PC-9 (cell line): ENCODE data around the gene APIP. TPM values are rescaled to one million over a fixed set of nuclear protein-coding genes. Genes with fewer than 3 reads are reported as not detected.

ENCODE experiments used
- BruUV-seq: library from RNA; stranded (reverse); fragments of 400-500 nt; replicated peaks from 2 replicates; lab custom pipeline; 2021; lab: Mats Ljungman, UMichigan
- CTCF ChIA-PET: fragments of 300-600 bp; sonication (Branson Sonifier 250); formaldehyde crosslinking; loops from one replicate; lab custom pipeline; 2022; ENCODE audit warnings: antibody characterized with exemption; lab: Charles Lee
- POLR2A ChIA-PET: fragments of 300-600 bp; sonication (Branson Sonifier 250); formaldehyde crosslinking; loops from one replicate; lab custom pipeline; 2022; ENCODE audit warnings: antibody characterized with exemption; ENCODE audit not compliant: unreplicated experiment; lab: Charles Lee
- DNase-seq, 2 experiments: peaks; one replicate each; pipeline versions ENCODE4 v3.0.0 to v3.0.0-alpha.2; 2015 to 2022; ENCODE audit warnings: mixed read lengths in 1 of 2
- H2AFZ ChIP-seq: fragments of 200-600 bp; sonication (generic); 2 replicates; pipeline ENCODE4 v1.8.1; 2017; ENCODE audit warnings: antibody characterized with exemption
- H3F3A ChIP-seq: fragments of 200-600 bp; sonication (generic); 2 replicates; pipeline ENCODE4 v1.8.1; 2017; ENCODE audit warnings: antibody characterized with exemption, mild to moderate bottlenecking, low read depth; ENCODE audit not compliant: insufficient read depth
- H3K27ac ChIP-seq: fragments of 200-600 bp; sonication (generic); 2 replicates; pipeline ENCODE4 v1.6.1; 2016; ENCODE audit warnings: mixed run types
- H3K27me3 ChIP-seq: fragments of 200-600 bp; sonication (generic); 2 replicates; pipeline ENCODE4 v1.6.1; 2016; ENCODE audit warnings: low read depth, mixed run types; ENCODE audit not compliant: insufficient read depth
- H3K36me3 ChIP-seq: fragments of 200-600 bp; sonication (generic); 2 replicates; pipeline ENCODE4 v1.6.1; 2016; ENCODE audit warnings: low read depth, mixed run types
- H3K4me1 ChIP-seq: fragments of 200-600 bp; sonication (generic); replicated peaks from 2 replicates; pipeline ENCODE4 v1.6.1; 2016; ENCODE audit warnings: mixed run types; ENCODE audit not compliant: insufficient read depth
- H3K4me2 ChIP-seq: fragments of 200-600 bp; sonication (generic); 2 replicates; pipeline ENCODE4 v1.6.1; 2017; ENCODE audit warnings: mixed run types
- H3K4me3 ChIP-seq: fragments of 200-600 bp; sonication (generic); 2 replicates; pipeline ENCODE4 v1.6.1; 2016; ENCODE audit warnings: mixed run types
- H3K79me2 ChIP-seq: fragments of 200-600 bp; sonication (generic); 2 replicates; pipeline ENCODE4 v1.6.1; 2017; ENCODE audit warnings: low read depth, mixed run types
- H3K9me2 ChIP-seq: fragments of 200-600 bp; sonication (generic); 2 replicates; pipeline ENCODE4 v1.8.1; 2017; ENCODE audit warnings: mild to moderate bottlenecking; ENCODE audit not compliant: insufficient read depth
- H3K9me3 ChIP-seq: fragments of 200-600 bp; sonication (generic); 2 replicates; pipeline ENCODE4 v1.8.1; 2016; ENCODE audit warnings: low read depth; ENCODE audit not compliant: insufficient read depth
- H4K20me1 ChIP-seq: fragments of 200-600 bp; sonication (generic); 2 replicates; pipeline ENCODE4 v1.8.1; 2017; ENCODE audit not compliant: insufficient read depth
- EZH2 ChIP-seq: fragments of 200-600 bp; sonication (generic); IDR thresholded peaks from 2 replicates; pipeline ENCODE4 v1.8.0; 2017; ENCODE audit warnings: antibody characterized with exemption, low read depth
- intact Hi-C: fragments of 100-400 bp; cut with micrococcal nuclease; formaldehyde crosslinking; loops from one replicate; pipeline ENCODE4 v1.10.0; 2022; ENCODE audit not compliant: unreplicated experiment
- total RNA-seq: library from RNA; stranded (reverse); gene quantifications from 2 replicates; pipeline ENCODE4 v1.2.3, GENCODE V29; 2021
- TF ChIP-seq, protein P1 (sequence below): fragments of 200-600 bp; sonication (generic); conservative IDR thresholded peaks from 2 replicates; pipeline ENCODE4 v1.6.1; 2017; ENCODE audit warnings: mixed run types, antibody characterized with exemption, mild to moderate bottlenecking, moderate library complexity

APIP gene
- total RNA-seq, 1 experiment from 2014 or later = 41.0 TPM

DNA sequence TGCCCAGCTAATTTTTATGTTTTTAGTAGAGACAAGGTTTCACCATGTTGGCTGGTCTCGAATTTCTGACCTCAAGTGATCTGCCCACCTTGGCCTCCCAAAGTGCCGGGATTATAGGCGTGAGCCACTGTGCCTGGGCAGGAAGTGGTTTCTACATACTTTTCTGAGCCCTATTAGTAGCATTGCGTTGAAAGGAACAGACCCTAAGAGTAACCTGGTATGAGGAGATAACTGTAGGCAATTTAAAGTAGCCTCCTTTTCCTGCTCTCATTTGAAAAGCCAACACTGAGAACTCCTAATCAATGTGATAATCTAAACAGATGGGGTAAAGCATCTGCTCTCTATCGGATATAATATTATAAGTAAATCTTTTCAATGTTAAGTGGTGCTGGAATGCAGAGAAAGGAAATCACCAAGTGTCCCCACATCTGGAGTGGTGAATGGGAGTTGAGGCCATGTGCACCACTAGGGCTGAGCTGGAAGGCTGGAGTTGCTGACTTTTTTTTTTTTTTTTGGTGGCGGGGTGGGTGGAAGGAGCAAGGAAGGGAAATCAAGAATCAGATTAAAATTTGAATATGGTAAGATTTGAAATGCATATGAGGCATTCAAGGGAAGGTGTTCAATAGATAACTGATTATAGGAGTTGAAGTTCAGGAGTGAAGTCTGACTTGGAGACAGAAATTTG, 20.9 kb upstream of the APIP start:
- H3K27me3 ChIP-seq = no peaks in the 10 kb centered on the region
- CTCF ChIA-PET = no interaction called here
- H2AFZ ChIP-seq = no peak overlapping the region
- DNase-seq = no peak
- intact Hi-C loops = no loop called here
- no peak overlapping the region for H3K27ac ChIP-seq
- no peaks in the 10 kb centered on the region for H3K9me2 ChIP-seq
- BruUV-seq = no TSS peak
- no peak overlapping the region for H3K4me3 ChIP-seq
- H3K4me2 ChIP-seq = no peak overlapping the region
- H3K36me3 ChIP-seq = peaks cover 7% of the 10 kb centered on the region; the same call in 1 of the 2 replicates
- no peaks in the 10 kb centered on the region; the same call in 1 of the 2 replicates for H3K79me2 ChIP-seq
- no peaks in the 10 kb centered on the region; the same call in 1 of the 2 replicates for H4K20me1 ChIP-seq
- TF ChIP-seq, protein P1, sequence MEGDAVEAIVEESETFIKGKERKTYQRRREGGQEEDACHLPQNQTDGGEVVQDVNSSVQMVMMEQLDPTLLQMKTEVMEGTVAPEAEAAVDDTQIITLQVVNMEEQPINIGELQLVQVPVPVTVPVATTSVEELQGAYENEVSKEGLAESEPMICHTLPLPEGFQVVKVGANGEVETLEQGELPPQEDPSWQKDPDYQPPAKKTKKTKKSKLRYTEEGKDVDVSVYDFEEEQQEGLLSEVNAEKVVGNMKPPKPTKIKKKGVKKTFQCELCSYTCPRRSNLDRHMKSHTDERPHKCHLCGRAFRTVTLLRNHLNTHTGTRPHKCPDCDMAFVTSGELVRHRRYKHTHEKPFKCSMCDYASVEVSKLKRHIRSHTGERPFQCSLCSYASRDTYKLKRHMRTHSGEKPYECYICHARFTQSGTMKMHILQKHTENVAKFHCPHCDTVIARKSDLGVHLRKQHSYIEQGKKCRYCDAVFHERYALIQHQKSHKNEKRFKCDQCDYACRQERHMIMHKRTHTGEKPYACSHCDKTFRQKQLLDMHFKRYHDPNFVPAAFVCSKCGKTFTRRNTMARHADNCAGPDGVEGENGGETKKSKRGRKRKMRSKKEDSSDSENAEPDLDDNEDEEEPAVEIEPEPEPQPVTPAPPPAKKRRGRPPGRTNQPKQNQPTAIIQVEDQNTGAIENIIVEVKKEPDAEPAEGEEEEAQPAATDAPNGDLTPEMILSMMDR = no peak
- TF ChIP-seq EZH2 = no peak
- POLR2A ChIA-PET = no interaction called here
- H3K9me3 ChIP-seq = no peaks in the 10 kb centered on the region
- no peaks in the 10 kb centered on the region for H3K4me1 ChIP-seq
- no peaks in the 10 kb centered on the region; the same call in 1 of the 2 replicates for H3F3A ChIP-seq

GRCh38 chr11:34929794-34930763, 13.9 kb upstream of the APIP start:
- peaks cover 60% of the 10 kb centered on the region for H3K79me2 ChIP-seq
- H3K4me3 ChIP-seq = no peak overlapping the region
- ChIA-PET POLR2A (no interaction called here), CTCF (interaction anchor here (0.6 kb wide), 1 partner anchor 235 kb away, joined by 3 read pairs; no protein-coding TSS in a partner anchor)
- peaks cover 8% of the 10 kb centered on the region; the same call in 1 of the 2 replicates for H3F3A ChIP-seq
- H3K4me2 ChIP-seq = no peak overlapping the region
- no peak overlapping the region for H2AFZ ChIP-seq
- peaks cover 13% of the 10 kb centered on the region for H3K4me1 ChIP-seq
- H3K9me2 ChIP-seq = no peaks in the 10 kb centered on the region; the same call in 1 of the 2 replicates
- H3K9me3 ChIP-seq = no peaks in the 10 kb centered on the region
- no peaks in the 10 kb centered on the region; the same call in 1 of the 2 replicates for H4K20me1 ChIP-seq
- TF ChIP-seq, protein P1 = no peak
- no peak for TF ChIP-seq EZH2
- peaks cover 27% of the 10 kb centered on the region; the same call in 1 of the 2 replicates for H3K36me3 ChIP-seq
- intact Hi-C loops = loop anchor here (5.0 to 10.0 kb wide), 3 partner anchors 67 to 1565 kb away; no protein-coding TSS in a partner anchor
- BruUV-seq = no TSS peak
- no peaks in the 10 kb centered on the region for H3K27me3 ChIP-seq
- no peak for DNase-seq
- H3K27ac ChIP-seq = no peak overlapping the region
